ENCODE results near the gene ASPSCR1.

Gene ASPSCR1

GRCh38 chr17:82014432-82014831 is 37.0 kb downstream of the ASPSCR1 start:
- no peak overlapping the region for H3K4me3 ChIP-seq (ENCODE audit: low read length)
- no peak for DNase-seq (ENCODE audit: low read depth)
- no peak for TF ChIP-seq CTCF (conservative IDR thresholded peaks at IDR 0.05; ENCODE audit: low read length)

DNA sequence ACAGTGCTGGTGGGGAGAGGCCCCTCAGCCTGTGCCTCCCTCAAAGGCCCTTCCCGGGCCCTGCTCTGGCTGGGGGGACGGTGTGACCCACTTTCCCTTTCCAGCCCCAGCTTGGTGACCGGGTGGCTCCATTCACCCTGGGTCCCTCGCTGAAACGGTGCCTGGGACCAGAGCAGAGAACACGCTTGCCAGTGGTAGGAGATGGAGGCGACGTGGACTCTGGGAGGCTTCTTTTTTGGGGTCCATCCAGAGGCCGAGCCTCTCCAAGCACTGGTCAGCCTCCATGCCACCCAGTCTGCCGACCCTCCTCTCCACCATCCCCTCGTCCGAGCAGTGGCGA is 37.5 kb downstream of the ASPSCR1 start:
- DNase-seq (ENCODE audit: low read depth), result no peak
- TF ChIP-seq CTCF (conservative IDR thresholded peaks at IDR 0.05; ENCODE audit: low read length), result no peak
- H3K4me3 ChIP-seq (ENCODE audit: low read length), result no peak overlapping the region

DNA sequence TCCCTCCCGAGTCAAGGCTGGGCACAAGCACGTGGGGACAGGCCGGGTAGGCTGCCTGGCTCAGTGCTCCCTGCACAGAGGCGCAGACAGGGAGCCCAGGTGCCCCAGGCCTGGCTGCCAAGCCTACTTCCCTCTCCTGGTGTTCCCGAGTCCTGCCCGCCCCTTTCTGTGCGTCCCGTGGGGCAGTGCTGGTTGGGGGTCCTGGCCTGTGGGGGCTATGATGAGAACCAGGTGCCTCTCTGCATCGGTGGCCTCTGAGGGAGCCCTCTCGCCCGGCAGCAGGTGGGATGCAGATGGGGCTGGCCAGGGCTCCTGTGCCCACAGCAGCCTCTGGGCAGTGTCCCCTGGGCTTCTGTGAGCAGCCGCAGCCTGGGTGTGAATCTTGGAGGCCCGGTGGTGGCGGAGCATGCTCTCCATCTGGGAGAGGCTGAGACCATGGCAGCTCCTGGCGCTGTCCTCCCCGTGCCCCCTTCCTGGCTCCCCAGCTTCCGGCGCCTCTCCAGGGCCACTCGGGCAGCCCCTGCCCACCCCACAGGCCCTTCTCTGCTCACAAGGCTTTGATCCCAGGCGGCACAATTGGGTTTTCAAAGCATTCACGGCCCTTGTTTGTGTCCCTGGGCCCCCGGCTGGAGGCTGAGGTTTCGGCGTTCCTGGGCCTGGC is 38.0 kb downstream of the ASPSCR1 start:
- no peak for TF ChIP-seq CTCF (conservative IDR thresholded peaks at IDR 0.05; ENCODE audit: low read length)

GRCh38 chr17:82016061-82016874 is 38.8 kb downstream of the ASPSCR1 start:
- no peak for DNase-seq (ENCODE audit: low read depth)
- no peak for TF ChIP-seq CTCF (conservative IDR thresholded peaks at IDR 0.05; ENCODE audit: low read length)
- H3K4me3 ChIP-seq (ENCODE audit: low read length), result no peak overlapping the region

More for the DNA sequence above, 38.0 kb downstream of the ASPSCR1 start:
- H3K4me3 ChIP-seq (ENCODE audit: low read length), result no peak overlapping the region
- no peak for DNase-seq (ENCODE audit: low read depth)

DNA sequence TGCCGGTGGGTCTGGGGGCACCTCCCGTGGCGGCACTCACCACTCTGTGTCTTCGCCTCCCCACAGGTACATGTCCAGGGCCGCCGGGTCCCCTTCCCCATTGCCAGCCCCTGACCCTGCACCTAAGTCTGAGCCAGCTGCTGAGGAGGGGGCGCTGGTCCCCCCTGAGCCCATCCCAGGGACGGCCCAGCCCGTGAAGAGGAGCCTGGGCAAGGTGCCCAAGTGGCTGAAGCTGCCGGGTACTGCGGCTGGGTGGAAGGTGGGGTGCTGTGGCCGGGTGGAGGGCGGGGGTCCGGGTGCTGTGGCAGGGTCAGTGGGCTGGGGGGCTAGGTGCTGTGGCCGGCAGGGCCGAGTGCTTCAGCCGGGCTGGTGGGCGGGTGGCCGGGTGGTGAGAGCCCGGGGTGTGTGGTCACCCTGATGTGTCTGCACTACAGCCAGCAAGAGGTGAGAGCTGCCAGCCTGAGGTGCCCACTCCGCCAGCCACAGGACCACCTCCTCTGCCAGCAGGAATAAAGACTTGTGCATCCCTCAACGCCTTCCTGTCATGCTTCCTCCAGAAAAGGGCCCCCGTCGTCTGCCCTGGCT is 39.5 kb downstream of the ASPSCR1 start:
- TF ChIP-seq CTCF (conservative IDR thresholded peaks at IDR 0.05; ENCODE audit: low read length), result no peak
- no peak for DNase-seq (ENCODE audit: low read depth)
- no peak overlapping the region for H3K4me3 ChIP-seq (ENCODE audit: low read length)

DNA sequence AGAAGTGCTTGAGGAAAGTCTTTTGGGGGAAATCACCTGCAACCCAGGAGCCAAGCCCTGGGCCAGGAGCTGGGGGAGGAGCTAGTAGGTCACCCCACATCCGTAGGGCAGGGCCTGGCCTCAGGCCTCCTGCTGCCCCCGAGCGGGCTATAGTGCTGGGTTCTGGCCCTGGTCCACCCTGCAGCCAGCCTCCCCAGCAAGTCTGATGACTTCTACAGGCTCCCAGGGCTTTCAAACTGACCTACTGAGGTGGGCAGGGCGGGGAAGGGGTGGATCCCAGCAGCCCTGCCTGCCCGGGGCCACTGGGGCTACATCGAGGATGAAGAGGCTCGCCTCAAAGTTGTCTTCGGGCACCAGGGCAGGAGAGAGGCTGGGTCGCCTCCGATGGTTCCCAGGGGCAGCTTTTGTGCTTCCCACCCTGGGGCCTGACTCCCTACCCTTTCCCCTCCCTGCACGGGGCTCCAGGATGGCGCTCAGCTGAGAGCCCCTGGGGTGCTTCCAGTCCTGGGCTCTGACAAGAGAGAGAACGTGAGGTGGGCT is 40.3 kb downstream of the ASPSCR1 start:
- H3K4me3 ChIP-seq (ENCODE audit: low read length), result no peak overlapping the region
- TF ChIP-seq CTCF (conservative IDR thresholded peaks at IDR 0.05; ENCODE audit: low read length), result no peak
- DNase-seq (ENCODE audit: low read depth), result no peak
